NT2/D1 (cell line): ENCODE data around the gene ACTR3C.

Experiments
- SUZ12 ChIP-seq: IDR thresholded peaks from 2 replicates; pipeline ENCODE4 v1.6.1; 2011; ENCODE audit not compliant: insufficient read length, insufficient read depth; ENCODE audit errors: extremely low read depth
- YY1 ChIP-seq: IDR thresholded peaks from 2 replicates; pipeline ENCODE4 v1.6.1; 2011; ENCODE audit not compliant: insufficient read length, insufficient read depth

DNA sequence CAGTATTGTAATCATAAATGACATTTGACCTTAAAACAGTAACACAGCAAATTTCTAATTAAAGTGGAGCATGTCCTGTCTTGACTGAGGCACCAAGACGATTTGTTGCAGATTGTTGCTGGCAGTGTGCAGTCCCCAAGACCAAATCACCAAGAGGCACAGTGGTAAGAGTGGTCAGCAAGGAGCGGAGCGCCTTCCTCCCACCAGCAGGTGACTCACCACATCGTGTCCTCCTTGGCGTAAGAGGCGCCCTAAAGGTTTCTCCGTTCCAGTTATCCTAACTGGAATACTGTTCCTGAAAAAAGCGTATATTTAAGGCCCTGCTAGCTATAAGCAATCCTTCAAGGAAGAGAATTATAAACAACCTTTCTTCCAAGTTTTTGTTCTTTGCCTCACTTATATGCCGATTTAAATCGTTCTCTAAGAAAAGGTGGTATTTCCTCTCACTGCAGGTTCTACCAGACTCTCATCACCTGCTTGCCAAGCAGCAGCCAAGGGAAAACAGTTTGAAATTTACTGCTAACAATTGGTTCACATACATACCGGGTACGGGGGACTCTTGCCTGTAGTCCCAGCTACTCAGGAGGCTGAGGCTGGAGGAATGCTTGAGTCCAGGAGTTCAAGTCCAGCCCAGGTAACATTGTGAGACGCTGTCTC, 34.6 kb upstream of the ACTR3C start:
- TF ChIP-seq YY1 (no peak), SUZ12 (no peak)
